GM18858 (cell line): Measurements from ENCODE around the gene GPR17.

ENCODE experiments used
- ATAC-seq: cut with Tn5 transposase; IDR thresholded peaks from one replicate; pipeline ENCODE4 v1.9.1; 2021; ENCODE audit not compliant: unreplicated experiment

Gene GPR17

DNA sequence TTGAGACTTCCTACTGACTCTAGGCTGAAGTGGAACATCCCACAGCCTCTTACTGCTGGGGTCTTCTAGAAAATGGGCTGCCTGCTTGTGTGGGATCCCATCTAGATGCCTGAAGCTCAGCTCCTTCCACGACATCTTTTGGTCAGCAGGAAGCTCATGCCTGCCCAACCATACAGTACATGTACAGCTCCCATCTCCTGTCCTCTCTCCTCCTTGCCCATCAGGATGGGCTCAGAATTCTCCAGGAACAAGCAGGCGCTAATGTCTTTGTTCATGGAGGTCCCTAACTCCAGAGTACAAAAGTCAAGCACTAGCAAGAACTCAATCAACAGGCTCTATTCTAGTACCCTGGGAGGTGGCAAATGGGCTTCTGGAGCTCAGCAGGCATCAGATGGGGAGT lies 31.7 kb upstream of the GPR17 start:
- ATAC-seq = no peak

- ATAC-seq = no peak
Observed at GRCh38 chr2:127614731-127615130, 31.2 kb upstream of the GPR17 start.

DNA sequence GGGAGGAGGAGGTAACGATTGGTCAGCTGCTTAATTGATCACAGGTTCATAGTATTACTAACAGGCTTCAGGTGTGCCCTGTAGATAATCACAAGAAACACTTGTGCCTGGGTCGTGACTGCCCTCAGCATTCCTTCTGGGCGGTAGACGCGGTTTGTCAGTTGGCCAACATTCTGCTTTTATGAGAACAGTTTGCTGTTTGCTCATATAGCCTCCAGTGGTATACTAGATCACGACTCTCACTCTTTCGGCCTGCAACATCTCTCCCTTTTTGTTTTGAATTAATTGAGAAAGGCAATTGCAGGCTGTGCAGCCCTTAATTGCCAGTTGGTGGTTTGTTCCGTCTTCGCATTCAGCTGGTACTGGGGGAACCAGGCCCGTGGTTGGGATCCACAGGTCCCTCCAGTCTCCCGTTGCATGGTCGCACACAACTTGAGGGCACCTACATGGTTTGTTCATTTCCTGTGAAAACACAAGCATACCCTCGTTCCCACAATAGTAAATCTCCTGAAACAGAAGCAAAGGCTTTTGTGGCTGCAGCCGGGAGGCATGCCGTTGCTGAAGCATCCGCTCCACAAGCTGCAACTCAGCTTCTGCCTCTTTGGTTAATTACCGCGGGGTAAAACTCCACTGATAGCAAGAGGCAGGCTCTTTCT lies 30.3 kb upstream of the GPR17 start:
- ATAC-seq = no peak

DNA sequence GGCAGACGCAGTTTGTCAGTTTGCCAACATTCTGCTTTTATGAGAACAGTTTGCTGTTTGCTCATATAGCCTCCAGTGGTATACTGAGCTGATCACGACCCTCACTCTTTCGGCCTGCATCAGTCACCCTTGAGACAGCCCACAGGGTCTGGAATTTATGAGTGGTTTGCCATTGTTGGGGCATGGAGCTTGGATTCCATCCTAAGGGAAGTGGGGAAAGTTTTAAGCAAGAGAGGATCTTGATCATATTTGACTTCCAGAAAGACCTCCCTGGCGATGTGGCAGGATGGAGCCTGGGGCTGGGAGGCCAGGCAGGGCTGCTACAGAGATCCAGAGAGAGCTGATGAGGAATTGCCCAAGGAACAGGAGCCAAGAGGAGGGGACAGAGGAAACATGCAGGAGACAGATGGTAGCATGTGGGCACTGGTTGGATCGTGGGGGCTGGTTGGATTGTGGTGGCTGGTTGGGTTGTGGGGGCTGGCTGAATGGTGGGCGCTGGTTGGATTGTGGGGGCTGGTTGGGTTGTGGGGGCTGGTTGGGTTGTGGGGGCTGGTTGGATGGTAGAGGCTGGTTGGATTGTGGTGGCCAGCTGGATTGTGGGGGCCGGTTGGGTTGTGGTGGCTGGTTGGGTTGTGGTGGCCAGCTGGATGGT lies 27.3 kb upstream of the GPR17 start:
- no peak for ATAC-seq

DNA sequence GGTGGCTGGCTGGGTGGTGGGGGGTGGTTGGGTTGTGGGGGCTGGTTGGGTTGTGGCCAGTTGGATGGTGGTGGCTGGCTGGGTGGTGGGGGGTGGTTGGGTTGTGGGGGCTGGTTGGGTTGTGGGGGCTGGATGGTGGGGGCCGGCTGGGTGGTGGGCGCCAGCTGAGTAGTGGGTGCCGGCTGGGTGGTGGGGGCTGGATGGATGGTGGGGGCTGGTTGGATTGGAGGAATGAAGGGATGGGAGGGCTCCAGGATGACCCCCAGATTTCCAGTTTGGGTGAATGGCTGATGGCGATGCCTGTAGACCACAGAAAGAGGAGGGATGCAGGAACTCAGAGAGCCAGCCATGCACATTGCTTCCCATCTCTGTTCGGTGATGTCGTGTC lies 26.8 kb upstream of the GPR17 start:
- ATAC-seq = no peak

DNA sequence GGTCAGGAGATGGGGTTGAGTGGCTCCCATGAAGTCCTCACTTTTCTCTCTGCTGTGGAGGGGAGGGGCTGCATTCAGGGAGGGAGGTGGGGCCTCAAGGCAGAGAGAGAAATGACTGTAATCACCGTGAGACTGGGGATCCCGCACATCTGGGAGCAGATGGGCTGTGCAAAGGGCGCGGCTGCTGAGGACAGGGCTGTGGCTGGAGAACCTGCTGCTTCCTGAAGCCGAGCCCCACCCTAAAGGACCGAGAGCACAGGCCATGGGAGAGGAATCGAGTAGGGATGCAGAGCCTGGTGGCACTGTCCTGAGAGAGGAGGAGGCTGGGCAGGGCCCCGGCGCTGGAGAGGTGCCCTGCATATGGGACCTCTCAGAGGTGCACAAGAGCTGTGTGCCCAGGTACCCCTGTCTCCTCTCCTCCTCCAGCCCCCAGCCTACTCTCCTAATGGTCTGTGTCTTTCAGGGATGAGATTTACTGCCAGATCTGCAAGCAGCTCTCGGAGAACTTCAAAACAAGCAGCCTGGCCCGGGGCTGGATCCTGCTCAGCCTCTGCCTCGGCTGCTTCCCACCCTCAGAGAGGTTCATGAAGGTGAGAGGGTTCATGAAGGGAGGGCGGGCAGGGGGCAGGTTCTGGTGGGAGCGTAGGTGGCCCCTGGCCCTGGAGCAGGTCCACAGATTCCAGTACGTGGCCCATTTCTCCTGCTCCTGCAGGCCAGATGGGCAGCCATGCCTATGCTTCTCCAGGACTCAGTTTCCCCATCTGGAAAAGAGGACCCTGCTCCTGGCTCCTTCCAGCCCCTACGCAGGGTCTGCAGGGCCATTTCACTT lies 25.9 kb upstream of the GPR17 start:
- ATAC-seq = no peak

GRCh38 chr2:127620866-127621265 lies 25.1 kb upstream of the GPR17 start:
- ATAC-seq = no peak

GRCh38 chr2:127621981-127622431 lies 23.9 kb upstream of the GPR17 start:
- no peak for ATAC-seq

GRCh38 chr2:127622561-127623387 lies 23.2 kb upstream of the GPR17 start:
- ATAC-seq = no peak

DNA sequence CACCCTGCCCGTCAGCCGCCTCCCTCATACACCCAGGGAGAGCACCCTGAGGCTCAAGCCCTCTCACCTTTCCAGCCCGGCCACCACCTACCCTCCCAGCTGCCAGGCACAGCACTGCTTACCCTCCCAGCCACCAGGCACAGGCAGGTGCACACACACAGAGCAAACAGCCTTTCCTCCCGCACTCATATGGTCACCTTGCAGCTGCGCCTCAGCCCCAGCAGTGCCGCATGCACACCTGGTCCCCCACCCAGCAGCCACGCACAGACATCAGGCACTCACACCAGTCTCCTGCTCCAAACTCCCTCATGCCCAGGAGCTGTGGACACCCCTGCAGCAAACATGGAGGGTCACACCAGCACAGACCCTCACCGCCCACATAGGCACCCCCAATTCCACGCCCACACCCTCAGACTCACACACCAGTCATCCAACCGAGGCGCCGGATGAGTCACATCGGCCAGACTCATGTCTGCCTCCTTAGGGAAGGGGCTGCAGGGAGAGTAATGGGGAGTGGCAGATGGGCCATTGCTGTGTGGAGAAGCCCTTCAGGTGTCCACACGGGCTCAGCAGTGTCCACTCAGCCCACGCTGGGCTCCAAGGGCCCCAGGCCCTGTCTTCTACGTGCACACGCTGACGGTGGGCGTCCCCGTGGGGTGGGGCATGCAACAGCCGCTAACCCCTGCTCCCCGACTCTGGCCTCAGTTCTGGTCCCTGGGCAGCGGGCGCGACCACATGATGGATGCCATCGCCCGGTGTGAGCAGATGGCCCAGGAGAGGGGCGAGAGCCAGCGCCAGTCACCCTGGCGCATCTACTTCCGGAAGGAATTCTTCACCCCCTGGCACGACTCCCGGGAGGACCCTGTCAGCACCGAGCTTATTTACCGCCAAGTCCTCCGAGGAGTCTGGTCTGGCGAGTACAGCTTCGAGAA lies 22.3 kb upstream of the GPR17 start:
- no peak for ATAC-seq

DNA sequence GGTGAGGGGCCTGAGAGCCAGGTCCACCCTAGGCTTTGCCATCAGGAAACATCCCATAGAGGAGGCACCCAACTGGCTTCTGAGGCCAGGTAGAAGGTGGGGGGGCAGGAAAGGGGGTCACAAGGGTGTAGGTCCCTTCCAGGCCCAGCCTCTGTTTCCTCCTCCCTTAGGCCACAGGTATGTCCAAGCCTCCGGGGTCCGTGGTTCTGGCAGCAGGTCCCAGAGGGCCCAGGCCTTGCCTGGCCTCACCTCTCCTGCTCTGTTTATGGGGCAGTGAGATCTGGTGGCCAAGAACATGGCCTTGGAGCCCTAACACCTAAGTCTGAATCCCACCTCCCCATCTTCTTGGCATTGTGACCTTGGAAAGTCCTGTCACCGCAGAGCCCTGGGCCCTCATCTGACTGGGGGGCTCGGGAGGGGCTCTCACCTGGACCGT lies 21.6 kb upstream of the GPR17 start:
- ATAC-seq = no peak

- no peak for ATAC-seq
Observed at GRCh38 chr2:127624756-127625571, 21.0 kb upstream of the GPR17 start.

GRCh38 chr2:127625572-127625951 lies 20.4 kb upstream of the GPR17 start:
- no peak for ATAC-seq

GRCh38 chr2:127626175-127626574 lies 19.8 kb upstream of the GPR17 start:
- ATAC-seq = no peak

GRCh38 chr2:127626917-127627739 lies 18.8 kb upstream of the GPR17 start:
- ATAC-seq = no peak

DNA sequence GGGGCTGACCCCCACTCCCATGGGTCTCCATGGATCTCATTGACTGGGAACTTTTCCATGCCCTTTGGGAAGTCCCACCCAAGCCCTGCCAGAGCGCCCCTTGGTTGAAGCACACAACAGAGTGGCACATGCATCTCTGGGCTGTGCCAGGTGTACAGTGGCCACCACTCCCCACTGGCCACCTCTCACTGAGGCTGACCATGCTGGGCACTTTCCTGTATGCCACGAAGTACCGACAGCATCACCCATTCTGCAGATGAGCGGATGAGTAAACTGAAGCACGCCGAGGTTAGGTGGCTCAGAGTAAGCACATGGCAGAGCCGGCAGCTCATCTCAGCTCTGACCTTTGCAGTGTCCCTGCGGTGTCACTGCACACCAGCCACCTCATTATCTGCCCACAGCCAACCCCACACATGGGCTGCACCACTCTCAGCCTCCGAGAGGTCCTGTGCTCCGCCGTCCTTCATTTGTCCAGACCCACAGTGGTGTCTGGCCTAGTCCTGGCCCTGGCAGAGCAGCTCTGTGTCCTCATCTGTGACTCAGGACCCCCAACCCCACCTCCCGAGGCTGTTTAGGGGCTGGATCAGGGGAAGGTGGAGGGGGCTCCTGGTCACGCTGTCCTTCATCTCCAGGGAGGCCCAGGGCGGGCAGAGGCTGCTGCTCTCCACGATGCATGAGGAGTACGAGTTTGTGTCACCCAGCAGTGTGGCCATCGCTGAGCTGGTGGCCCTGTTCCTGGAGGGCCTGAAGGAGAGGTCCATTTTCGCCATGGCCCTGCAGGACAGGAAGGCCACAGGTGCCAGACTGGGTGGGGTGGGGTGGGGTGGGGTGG lies 18.0 kb upstream of the GPR17 start:
- no peak for ATAC-seq
